ENCODE measurements around the gene PCDHB5. TPM values are rescaled to one million over a fixed set of nuclear protein-coding genes. Genes with fewer than 3 reads are reported as not detected.
A peak's percentile ranks its signal among the peaks of the same experiment; 100 is the strongest.
"Not testable (repeated sequence)": the region's sequence is repeated elsewhere in the genome, so short reads cannot be mapped to it uniquely, and the experiment has no call there.

Gene PCDHB5
- total and polyA plus RNA-seq, 9 of the 15 experiments (the other 6 are each of a cell fraction or from before 2014, with no cell fraction given), result not detected

GRCh38 chr5:141121985-141122384 is 13.0 kb upstream of the PCDHB5 start:
- H3K9me3 ChIP-seq (replicated peaks; ENCODE audit: control insufficient read depth, insufficient read depth, low read depth, low read length), result no peaks in the 10 kb centered on the region
- H4K20me1 ChIP-seq (replicated peaks; ENCODE audit: control insufficient read depth, insufficient read depth, low read length), result no peaks in the 10 kb centered on the region
- no TSS peak for BruUV-seq (replicated peaks)
- in situ Hi-C loops (cut with MboI), result no loop called here
- no peaks in the 10 kb centered on the region for H3K4me1 ChIP-seq (replicated peaks in 1 of 2; ENCODE audit: control insufficient read depth in 2 of 2, insufficient read depth in 2 of 2, low read length in 2 of 2)
- intact Hi-C loops (cut with micrococcal nuclease), result no loop called here
- no peaks in the 10 kb centered on the region; a peak in 1 of 5 replicates for H3K27me3 ChIP-seq (ENCODE audit: control insufficient read depth in 2 of 2, insufficient read depth in 2 of 2, low read length in 2 of 2)
- no peak for TF ChIP-seq NFRKB (IDR thresholded peaks at IDR 0.05; ENCODE audit: low read depth)
- TF ChIP-seq C11orf30 (IDR thresholded peaks at IDR 0.05; ENCODE audit: low read depth), result no peak
- no peak for TF ChIP-seq CEBPB (tag; IDR thresholded peaks at IDR 0.05)
- TF ChIP-seq, protein P1, sequence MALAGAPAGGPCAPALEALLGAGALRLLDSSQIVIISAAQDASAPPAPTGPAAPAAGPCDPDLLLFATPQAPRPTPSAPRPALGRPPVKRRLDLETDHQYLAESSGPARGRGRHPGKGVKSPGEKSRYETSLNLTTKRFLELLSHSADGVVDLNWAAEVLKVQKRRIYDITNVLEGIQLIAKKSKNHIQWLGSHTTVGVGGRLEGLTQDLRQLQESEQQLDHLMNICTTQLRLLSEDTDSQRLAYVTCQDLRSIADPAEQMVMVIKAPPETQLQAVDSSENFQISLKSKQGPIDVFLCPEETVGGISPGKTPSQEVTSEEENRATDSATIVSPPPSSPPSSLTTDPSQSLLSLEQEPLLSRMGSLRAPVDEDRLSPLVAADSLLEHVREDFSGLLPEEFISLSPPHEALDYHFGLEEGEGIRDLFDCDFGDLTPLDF (CRISPR knock-in tag; IDR thresholded peaks at IDR 0.05), result no peak
- TF ChIP-seq MYBL2 (IDR thresholded peaks at IDR 0.05; ENCODE audit: low read depth), result no peak
- no peak for TF ChIP-seq MYBL2 (CRISPR knock-in tag; IDR thresholded peaks at IDR 0.05; ENCODE audit: borderline replicate concordance)
- TF ChIP-seq FOXK1 (CRISPR knock-in tag; IDR thresholded peaks at IDR 0.05; ENCODE audit: borderline replicate concordance), result no peak
- TF ChIP-seq, protein P2, sequence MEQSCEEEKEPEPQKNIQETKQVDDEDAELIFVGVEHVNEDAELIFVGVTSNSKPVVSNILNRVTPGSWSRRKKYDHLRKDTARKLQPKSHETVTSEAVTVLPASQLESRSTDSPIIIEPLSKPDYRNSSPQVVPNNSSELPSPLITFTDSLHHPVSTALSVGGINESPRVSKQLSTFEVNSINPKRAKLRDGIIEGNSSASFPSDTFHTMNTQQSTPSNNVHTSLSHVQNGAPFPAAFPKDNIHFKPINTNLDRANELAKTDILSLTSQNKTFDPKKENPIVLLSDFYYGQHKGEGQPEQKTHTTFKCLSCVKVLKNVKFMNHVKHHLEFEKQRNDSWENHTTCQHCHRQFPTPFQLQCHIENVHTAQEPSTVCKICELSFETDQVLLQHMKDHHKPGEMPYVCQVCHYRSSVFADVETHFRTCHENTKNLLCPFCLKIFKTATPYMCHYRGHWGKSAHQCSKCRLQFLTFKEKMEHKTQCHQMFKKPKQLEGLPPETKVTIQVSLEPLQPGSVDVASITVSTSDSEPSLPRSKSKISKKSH (CRISPR knock-in tag; IDR thresholded peaks at IDR 0.05), result no peak
- no peak for TF ChIP-seq MBD1 (CRISPR knock-in tag; IDR thresholded peaks at IDR 0.05)
- H3K4me3 ChIP-seq, result no peak overlapping the region
- WGBS (ENCODE audit: insufficient coverage, low coverage, missing lambda C conversion rate), result 2% methylated on average over 12 of the region's 12 CpGs
- DNase-seq (ENCODE audit: extremely low read depth in 1 of 4, low spot score in 3 of 4) (no peak), FAIRE-seq (no peak), ATAC-seq (no peak)
- no peak overlapping the region for H3K4me2 ChIP-seq (ENCODE audit: insufficient read depth, low read length)
- no peaks in the 10 kb centered on the region for H3K9me1 ChIP-seq (ENCODE audit: control insufficient read depth, insufficient read depth, low read length)
- CTCF ChIA-PET (ENCODE audit: low intra/inter-chr PET ratio), result interaction anchor here (0.6 kb wide), 1 partner anchor 83 kb away, joined by 3 read pairs; no protein-coding TSS in a partner anchor
- POLR2A ChIA-PET, result interaction anchor here (0.5 kb wide), 1 partner anchor 198 kb away, joined by 3 read pairs; the partner anchor contains the start of gene TAF7
- no peak overlapping the region for H3K27ac ChIP-seq (ENCODE audit: extremely low read depth, low read depth, low read length)
- no peaks in the 10 kb centered on the region for H3K79me2 ChIP-seq (ENCODE audit: control insufficient read depth, insufficient read depth, low read length)
- 0 out of 2 replicates have a peak overlapping the region, but pooled peaks have one; percentile 2 for H2AFZ ChIP-seq (ENCODE audit: low read depth, low read length)
- H3K9ac ChIP-seq (ENCODE audit: insufficient read depth in 1 of 2, low read depth in 2 of 2, low read length in 2 of 2), result no peak overlapping the region
- no peaks in the 10 kb centered on the region for H3K36me3 ChIP-seq (ENCODE audit: control insufficient read depth, insufficient read depth, low read length)

DNA sequence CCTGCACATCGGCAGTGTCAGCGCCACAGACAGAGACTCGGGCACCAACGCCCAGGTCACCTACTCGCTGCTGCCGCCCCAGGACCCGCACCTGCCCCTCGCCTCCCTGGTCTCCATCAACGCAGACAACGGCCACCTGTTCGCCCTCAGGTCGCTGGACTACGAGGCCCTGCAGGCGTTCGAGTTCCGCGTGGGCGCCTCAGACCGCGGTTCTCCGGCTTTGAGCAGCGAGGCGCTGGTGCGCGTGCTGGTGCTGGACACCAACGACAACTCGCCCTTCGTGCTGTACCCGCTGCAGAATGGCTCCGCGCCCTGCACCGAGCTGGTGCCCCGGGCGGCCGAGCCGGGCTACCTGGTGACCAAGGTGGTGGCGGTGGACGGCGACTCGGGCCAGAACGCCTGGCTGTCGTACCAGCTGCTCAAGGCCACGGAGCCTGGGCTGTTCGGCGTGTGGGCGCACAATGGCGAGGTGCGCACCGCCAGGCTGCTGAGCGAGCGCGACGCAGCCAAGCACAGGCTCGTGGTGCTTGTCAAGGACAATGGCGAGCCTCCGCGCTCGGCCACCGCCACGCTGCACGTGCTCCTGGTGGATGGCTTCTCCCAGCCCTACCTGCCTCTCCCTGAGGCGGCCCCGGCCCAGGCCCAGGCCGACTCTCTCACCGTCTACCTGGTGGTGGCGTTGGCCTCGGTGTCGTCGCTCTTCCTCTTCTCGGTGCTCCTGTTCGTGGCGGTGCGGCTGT is 11.4 kb upstream of the PCDHB5 start:
- H3K9me1 ChIP-seq (ENCODE audit: control insufficient read depth, insufficient read depth, low read length); FAIRE-seq; H3K9me3 ChIP-seq (replicated peaks; ENCODE audit: control insufficient read depth, insufficient read depth, low read depth, low read length); in situ Hi-C loops (cut with MboI); CTCF ChIA-PET (ENCODE audit: low intra/inter-chr PET ratio); H2AFZ ChIP-seq (ENCODE audit: low read depth, low read length); H4K20me1 ChIP-seq (replicated peaks; ENCODE audit: control insufficient read depth, insufficient read depth, low read length); H3K36me3 ChIP-seq (ENCODE audit: control insufficient read depth, insufficient read depth, low read length); H3K4me1 ChIP-seq (replicated peaks in 1 of 2; ENCODE audit: control insufficient read depth in 2 of 2, insufficient read depth in 2 of 2, low read length in 2 of 2); BruUV-seq (replicated peaks); POLR2A ChIA-PET; H3K4me2 ChIP-seq (ENCODE audit: insufficient read depth, low read length); H3K4me3 ChIP-seq; ATAC-seq; H3K79me2 ChIP-seq (ENCODE audit: control insufficient read depth, insufficient read depth, low read length); H3K9ac ChIP-seq (ENCODE audit: insufficient read depth in 1 of 2, low read depth in 2 of 2, low read length in 2 of 2); H3K27ac ChIP-seq (ENCODE audit: extremely low read depth, low read depth, low read length); H3K27me3 ChIP-seq (ENCODE audit: control insufficient read depth in 2 of 2, insufficient read depth in 2 of 2, low read length in 2 of 2); intact Hi-C loops (cut with micrococcal nuclease); DNase-seq (ENCODE audit: extremely low read depth in 1 of 4, low spot score in 3 of 4): not testable (repeated sequence)
- WGBS (ENCODE audit: insufficient coverage, low coverage, missing lambda C conversion rate), result 6% methylated on average over 28 of the region's 73 CpGs
